Fibroblast of the conjunctiva (primary cell): ENCODE measurements around the gene SLC16A3.
"Not testable (repeated sequence)": the region's sequence is repeated elsewhere in the genome, so short reads cannot be mapped to it uniquely, and the experiment has no call there.

Experiments used
- DNase-seq: peaks from one replicate; pipeline ENCODE4 v3.0.0-alpha.2; 2010; ENCODE audit warnings: low read depth

The SLC16A3 gene

GRCh38 chr17:82247182-82247823 lies 18.5 kb downstream of the SLC16A3 start:
- no peak for DNase-seq

- DNase-seq: no peak
Observed at GRCh38 chr17:82247856-82248671, 19.2 kb downstream of the SLC16A3 start.

- DNase-seq: no peak
Observed at GRCh38 chr17:82248815-82249674, 20.2 kb downstream of the SLC16A3 start.

DNA sequence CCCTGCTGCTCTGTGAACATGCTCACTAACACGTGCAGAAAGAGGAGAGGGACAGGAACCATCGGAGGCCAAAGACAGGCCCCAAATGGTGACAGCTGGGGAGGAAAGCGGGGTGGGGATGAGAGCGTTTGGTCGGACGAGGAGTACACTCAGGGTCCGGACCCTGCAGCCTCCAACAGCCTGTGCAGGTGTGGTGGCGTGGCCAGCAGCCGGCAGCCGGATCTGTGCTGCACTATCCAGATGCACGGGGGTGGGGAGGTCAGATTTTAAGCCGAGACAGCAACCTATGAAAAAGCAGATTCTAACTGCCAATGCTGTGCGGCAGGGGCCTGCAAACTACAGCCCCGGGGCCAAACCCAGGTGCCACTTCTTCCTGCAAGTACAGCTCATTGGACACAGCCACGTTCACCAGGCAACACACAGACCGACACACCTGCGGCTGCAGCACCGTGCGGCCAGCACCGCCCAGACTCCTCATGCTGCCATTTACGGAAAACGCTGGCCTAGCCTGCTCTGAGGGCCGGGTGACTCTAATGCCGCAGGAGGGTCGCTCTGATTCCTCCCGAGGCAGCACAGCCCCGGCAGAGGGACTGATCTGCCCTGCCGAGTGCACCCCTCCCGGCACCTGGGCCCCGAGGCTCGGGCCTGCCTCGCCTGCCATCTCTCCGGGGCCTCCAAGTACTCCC lies 21.2 kb downstream of the SLC16A3 start:
- DNase-seq: no peak

GRCh38 chr17:82250868-82251500 lies 22.1 kb downstream of the SLC16A3 start:
- DNase-seq: no peak

GRCh38 chr17:82252511-82253178 lies 23.8 kb downstream of the SLC16A3 start:
- no peak for DNase-seq

DNA sequence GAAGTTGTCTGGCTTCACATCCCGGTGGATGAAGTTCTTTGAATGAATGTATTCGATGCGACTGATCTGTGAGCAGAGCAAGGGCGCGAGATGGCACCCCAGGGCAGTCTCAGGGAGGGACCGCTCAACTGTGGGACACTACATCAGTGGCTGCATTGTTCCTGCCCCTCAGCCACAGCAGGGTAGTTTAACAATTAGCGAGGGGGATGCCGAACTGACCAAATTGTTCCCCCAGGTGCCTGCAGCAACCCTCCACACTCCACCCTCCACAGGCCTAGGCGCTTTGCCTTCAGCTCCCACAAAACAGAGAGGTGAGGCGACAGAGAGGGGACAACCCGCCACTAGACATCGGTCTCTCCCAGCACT lies 24.3 kb downstream of the SLC16A3 start:
- DNase-seq: no peak

GRCh38 chr17:82254096-82254495 lies 25.3 kb downstream of the SLC16A3 start:
- DNase-seq: not testable (repeated sequence)

DNA sequence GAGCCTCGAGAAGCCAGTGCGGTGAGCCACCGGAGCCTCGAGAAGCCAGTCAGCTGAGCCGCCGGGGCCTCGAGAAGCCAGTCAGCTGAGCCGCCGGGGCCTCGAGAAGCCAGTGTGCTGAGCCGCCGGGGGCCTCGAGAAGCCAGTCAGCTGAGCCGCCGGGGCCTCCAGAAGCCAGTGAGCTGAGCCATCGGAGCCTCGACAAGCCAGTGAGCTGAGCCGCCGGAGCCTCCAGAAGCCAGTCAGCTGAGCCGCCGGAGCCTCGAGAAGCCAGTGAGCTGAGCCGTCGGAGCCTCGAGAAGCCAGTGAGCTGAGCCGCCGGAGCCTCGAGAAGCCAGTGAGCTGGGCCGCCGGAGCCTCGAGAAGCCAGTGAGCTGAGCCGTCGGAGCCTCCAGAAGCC lies 25.9 kb downstream of the SLC16A3 start:
- not testable (repeated sequence) for DNase-seq

- DNase-seq: no peak
Observed at GRCh38 chr17:82255402-82255972, 26.6 kb downstream of the SLC16A3 start.

DNA sequence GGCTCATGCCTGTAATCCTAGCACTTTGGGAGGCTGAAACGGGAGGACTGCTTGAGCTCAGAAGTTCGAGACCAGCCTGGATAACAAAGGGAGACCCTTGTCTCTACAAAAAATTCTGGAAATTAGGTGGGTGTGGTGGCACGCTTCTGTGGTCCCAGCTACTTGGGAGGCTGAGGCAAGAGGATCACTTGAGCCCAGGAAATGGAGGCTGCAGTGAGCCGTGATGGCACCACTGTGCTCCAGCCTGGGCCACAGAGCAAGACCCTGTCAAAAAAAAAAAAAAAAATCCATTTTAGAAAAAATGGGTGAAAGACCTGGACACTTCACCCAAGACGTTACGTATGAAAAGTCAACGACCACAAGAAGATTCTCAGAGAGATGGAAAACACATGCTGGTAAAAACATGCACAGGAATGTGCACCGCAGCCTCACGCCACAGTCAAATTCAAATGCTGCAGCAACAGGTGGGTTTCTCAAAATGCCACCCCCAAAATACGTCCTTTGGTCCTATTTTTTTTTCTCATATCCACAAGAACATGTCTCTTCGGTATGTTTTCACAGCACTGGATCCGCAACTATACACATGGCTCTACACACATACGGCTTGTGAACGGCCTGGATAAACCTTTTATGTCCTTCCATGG lies 27.5 kb downstream of the SLC16A3 start:
- DNase-seq: no peak

GRCh38 chr17:82257473-82257872 lies 28.6 kb downstream of the SLC16A3 start:
- DNase-seq: no peak

- DNase-seq: no peak
Observed at GRCh38 chr17:82258555-82258954, 29.7 kb downstream of the SLC16A3 start.

DNA sequence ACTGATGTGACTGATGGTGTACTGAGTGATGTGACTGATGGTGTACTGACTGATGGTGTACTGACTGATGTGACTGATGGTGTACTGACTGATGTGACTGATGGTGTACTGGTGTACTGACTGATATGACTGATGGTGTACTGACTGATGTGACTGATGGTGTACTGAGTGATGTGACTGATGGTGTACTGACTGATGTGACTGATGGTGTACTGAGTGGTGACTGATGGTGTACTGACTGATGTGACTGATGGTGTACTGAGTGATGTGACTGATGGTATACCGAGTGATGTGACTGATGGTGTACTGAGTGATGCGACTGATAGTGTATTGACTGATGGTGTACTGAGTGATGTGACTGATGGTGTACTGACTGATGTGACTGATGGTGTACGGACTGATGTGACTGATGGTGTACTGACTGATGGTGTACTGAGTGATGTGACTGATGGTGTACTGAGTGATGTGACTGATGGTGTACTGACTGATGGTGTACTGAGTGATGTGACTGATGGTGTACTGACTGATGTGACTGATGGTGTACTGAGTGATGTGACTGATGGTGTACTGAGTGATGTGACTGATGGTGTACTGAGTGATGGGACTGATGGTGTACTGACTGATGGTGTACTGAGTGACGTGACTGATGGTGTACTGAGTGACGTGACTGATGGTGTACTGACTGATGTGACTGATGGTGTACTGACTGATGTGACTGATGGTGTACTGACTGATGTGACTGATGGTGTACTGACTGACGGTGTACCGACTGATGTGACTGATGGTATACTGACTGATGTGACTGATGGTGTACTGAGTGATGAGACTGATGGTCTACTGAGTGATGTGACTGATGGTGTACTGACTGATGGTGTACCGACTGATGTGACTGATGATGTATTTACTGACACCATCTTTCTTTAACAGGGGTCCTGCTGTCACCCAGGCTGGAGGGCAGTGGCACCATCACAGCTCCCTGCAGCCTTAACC lies 31.4 kb downstream of the SLC16A3 start:
- DNase-seq: not testable (repeated sequence)

DNA sequence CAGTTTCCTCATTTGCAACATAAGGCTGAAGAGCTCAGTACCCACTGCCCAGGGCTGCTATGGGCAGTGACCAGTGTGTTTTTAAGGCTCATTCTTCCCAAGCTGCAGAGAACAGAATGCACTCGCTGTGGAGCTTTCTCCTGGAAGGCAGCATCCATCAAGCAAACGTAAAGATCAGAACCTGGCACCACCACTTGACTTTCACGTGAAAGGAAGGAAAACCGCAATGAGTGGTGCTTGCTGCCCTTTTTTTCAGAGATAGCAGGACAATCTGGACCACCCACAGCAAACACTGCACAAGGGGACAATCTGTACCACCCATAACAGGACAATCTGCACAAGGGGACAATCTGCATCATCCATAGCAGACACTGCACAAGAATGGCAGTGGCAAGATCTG lies 33.5 kb downstream of the SLC16A3 start:
- DNase-seq: no peak

GRCh38 chr17:82263641-82264040 lies 34.8 kb downstream of the SLC16A3 start:
- no peak for DNase-seq

GRCh38 chr17:82266142-82266541 lies 37.3 kb downstream of the SLC16A3 start:
- DNase-seq: no peak

GRCh38 chr17:82267575-82268379 lies 38.9 kb downstream of the SLC16A3 start:
- DNase-seq: peak; percentile 91
